K562 (cell line): ENCODE results near the gene EPHB3. TPM values are rescaled to one million over a fixed set of nuclear protein-coding genes. Genes with fewer than 3 reads are reported as not detected.

Source experiments
- ARID3A ChIP-seq: IDR thresholded peaks from 2 replicates; pipeline ENCODE4 v1.6.1; 2012; ENCODE audit warnings: low read depth, low read length, improper control_type of control experiment, borderline replicate concordance
- THRA ChIP-seq: fragments of 450-650 bp; IDR thresholded peaks from 2 replicates; pipeline ENCODE4 v1.6.1; 2017; ENCODE audit warnings: mild to moderate bottlenecking, moderate library complexity
- ZNF318 ChIP-seq, 2 experiments: fragments of 450-650 bp; IDR thresholded peaks; 2 replicates each; pipeline ENCODE4 v1.6.1; 2016; ENCODE audit warnings: mild to moderate bottlenecking in 2 of 2, borderline replicate concordance in 1 of 2, low read depth in 1 of 2, moderate library complexity in 1 of 2
- polyA plus RNA-seq, 8 experiments: library from polyadenylated mRNA; depleted of rRNA in 4 of 8; stranded (reverse) in 5 of 8; unstranded in 3 of 8; fragments of >200 nt; fragmentation: Nextera tagmentation in 2 of 8; fragmentation: Illumina TruSeq in 1 of 8; extraction: Ambion mirVana in 2 of 8; extraction: Trizol in 1 of 8; gene quantifications; 2 replicates each; pipeline versions ENCODE4 v1.2.1 to v1.2.3, GENCODE V29; 2011 to 2014; ENCODE audit warnings: inconsistent platforms in 1 of 8, missing spikeins in 1 of 8
- total RNA-seq, 7 experiments: library from RNA; depleted of rRNA in 6 of 7; stranded (reverse); fragments of >200 nt in 6 of 7; fragmentation: Illumina TruSeq in 2 of 7; extraction: Trizol in 2 of 7; gene quantifications; 2 replicates each; pipeline versions ENCODE4 v1.2.1 to v1.2.3, GENCODE V29; 2011 to 2021; ENCODE audit warnings: low replicate concordance in 1 of 7

Gene EPHB3
- total and polyA plus RNA-seq, 9 of the 15 experiments (the other 6 are each of a cell fraction or from before 2014, with no cell fraction given): not detected

- no peak for TF ChIP-seq ZNF318 (IDR thresholded peaks at IDR 0.05; ENCODE audit: borderline replicate concordance in 1 of 2, low read depth in 1 of 2)
- no peak for TF ChIP-seq ARID3A
- TF ChIP-seq THRA: no peak
- TF ChIP-seq, all 486 proteins: peak for 0
Measured at GRCh38 chr3:184609476-184610244, 48.1 kb downstream of the EPHB3 start (continued).
